ENCODE results near the gene FYN. TPM values are rescaled to one million over a fixed set of nuclear protein-coding genes. Genes with fewer than 3 reads are reported as not detected.

Gene FYN
- total RNA-seq, 2 donors from 2014 or later = 13.7 to 103 TPM

DNA sequence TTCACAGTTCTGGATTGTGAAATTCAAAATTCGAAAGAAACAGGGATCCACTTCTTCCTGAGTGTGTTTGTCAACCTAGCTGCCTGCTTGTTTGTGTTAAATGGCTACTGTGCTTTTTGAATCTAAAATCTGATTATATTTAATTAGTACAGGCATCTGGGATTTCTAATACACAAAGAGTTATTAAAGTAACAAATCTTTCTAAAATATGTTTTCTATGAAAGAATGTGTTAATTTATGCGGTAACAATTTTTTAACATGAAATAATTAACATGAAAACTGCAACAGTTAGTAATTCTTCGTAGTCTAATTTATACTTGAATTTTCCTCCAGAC is 186.4 kb downstream of the FYN start:
- 71% methylated on average over 3 of the region's 3 CpGs for WGBS
- Histone ChIP-seq H3K27ac (peak overlapping the region in 1 of 2 donors; percentile 4), H3K36me3 (no peaks in the 10 kb centered on the region), H3K4me3 (no peak overlapping the region), H3K4me1 (replicated peaks) (peaks cover 8% of the 10 kb centered on the region), H3K27me3 (replicated peaks; ENCODE audit: insufficient read depth) (no peaks in the 10 kb centered on the region), H3K9me3 (no peaks in the 10 kb centered on the region)
- TF ChIP-seq POLR2AphosphoS5 (IDR thresholded peaks at IDR 0.05) (no peak), POLR2A (IDR thresholded peaks at IDR 0.05) (no peak)
- TF ChIP-seq, protein P1, sequence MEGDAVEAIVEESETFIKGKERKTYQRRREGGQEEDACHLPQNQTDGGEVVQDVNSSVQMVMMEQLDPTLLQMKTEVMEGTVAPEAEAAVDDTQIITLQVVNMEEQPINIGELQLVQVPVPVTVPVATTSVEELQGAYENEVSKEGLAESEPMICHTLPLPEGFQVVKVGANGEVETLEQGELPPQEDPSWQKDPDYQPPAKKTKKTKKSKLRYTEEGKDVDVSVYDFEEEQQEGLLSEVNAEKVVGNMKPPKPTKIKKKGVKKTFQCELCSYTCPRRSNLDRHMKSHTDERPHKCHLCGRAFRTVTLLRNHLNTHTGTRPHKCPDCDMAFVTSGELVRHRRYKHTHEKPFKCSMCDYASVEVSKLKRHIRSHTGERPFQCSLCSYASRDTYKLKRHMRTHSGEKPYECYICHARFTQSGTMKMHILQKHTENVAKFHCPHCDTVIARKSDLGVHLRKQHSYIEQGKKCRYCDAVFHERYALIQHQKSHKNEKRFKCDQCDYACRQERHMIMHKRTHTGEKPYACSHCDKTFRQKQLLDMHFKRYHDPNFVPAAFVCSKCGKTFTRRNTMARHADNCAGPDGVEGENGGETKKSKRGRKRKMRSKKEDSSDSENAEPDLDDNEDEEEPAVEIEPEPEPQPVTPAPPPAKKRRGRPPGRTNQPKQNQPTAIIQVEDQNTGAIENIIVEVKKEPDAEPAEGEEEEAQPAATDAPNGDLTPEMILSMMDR (IDR thresholded peaks at IDR 0.05) = no peak
- DNase-seq (ENCODE audit: low spot score) = no peak
- intact Hi-C loops (cut with DNase I) = no loop called here

DNA sequence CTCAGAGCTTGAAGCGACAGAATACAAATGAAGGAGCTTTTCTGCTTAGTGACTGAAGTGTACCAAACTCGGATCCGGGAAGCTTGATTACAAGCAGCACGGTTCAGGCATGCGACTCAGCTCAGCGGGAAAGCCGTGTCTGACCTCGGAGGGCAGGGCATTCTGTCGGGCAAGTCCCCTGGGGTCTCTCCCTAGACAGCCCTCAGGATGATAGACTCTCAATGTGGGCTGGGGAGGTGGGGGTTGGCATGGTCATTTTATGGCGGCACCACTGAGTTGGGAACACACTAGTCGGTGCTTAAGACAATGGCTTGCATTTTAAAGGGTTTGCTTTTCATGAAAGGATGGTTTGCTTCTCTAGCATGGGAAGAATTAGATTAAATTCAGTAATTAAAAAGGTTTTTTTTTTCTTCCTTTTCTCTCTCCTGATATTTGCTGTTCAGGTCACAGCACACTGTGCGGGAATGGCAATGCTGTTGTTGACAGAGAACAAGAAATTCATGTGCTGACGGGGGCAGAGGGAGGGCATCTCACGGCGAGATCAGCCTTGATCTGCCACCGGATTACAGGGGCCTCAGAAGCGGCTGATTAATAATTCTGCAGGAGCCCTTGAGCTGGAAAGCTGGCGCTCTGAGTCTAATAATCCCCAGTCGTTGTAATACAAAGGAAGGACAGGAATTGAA is 186.9 kb downstream of the FYN start:
- no peak for TF ChIP-seq POLR2AphosphoS5 (IDR thresholded peaks at IDR 0.05)
- no peak for TF ChIP-seq POLR2A (IDR thresholded peaks at IDR 0.05)
- TF ChIP-seq, protein P1 (IDR thresholded peaks at IDR 0.05) = no peak
- Histone ChIP-seq H3K27me3 (replicated peaks; ENCODE audit: insufficient read depth) (no peaks in the 10 kb centered on the region), H3K9me3 (no peaks in the 10 kb centered on the region), H3K27ac (peak overlapping the region in 1 of 2 donors; percentile 41), H3K4me3 (no peak overlapping the region), H3K36me3 (no peaks in the 10 kb centered on the region), H3K4me1 (replicated peaks) (peaks cover 8% of the 10 kb centered on the region)
- WGBS = 36% methylated on average over 19 of the region's 19 CpGs
- DNase-seq (ENCODE audit: low spot score) = no peak
- intact Hi-C loops (cut with DNase I) = no loop called here

DNA sequence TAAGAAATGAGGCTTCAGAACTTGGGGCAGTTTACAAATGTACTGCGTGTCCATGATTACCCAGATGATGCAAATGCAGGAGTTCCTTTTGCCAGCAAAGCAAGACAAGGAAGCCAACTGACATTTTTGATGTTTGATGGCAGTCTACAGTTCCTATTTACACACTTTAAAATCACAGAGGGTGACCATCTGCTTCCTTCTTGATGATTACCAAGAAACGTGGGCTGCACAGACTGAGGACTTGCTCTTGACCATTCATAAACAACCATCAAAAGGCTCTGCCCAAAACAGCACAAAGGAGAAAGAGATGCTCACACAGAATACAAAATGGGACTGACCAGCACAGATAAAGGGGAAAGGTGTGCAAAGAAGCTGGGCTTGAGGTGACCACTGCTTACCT is 187.7 kb downstream of the FYN start:
- WGBS = 39% methylated on average over 2 of the region's 2 CpGs

DNA sequence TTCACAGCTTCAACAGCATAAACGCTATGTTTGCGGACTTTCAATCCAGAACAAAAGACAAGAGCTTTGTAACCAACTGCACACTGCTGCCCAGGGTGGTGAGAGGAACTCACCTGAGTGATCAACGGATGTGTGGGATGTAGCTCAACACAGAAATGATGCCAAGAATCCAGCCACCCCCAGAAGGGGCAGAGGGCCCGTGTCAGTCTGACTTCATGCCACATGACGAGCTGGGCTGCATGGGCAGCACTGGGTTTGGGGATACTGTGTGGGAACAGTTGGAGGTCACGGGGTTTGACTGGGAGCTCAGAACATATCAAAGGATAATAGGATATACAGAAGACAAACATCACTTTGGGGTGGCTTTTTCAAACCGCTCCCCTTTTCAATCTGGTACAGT is 188.2 kb downstream of the FYN start:
- H3K9me3 ChIP-seq = no peaks in the 10 kb centered on the region
- intact Hi-C loops (cut with DNase I) = no loop called here
- no peaks in the 10 kb centered on the region for H3K36me3 ChIP-seq
- DNase-seq (ENCODE audit: low spot score) = no peak
- no peaks in the 10 kb centered on the region for H3K27me3 ChIP-seq (replicated peaks; ENCODE audit: insufficient read depth)
- no peak overlapping the region for H3K4me3 ChIP-seq
- H3K27ac ChIP-seq = peak overlapping the region in 1 of 2 donors; percentile 47
- peaks cover 6% of the 10 kb centered on the region for H3K4me1 ChIP-seq (replicated peaks)
- TF ChIP-seq POLR2AphosphoS5 (IDR thresholded peaks at IDR 0.05) (no peak), POLR2A (IDR thresholded peaks at IDR 0.05) (no peak)
- TF ChIP-seq, protein P1 (IDR thresholded peaks at IDR 0.05) = no peak
- WGBS = 86% methylated on average over 7 of the region's 7 CpGs

More for the DNA sequence above, 187.7 kb downstream of the FYN start:
- Histone ChIP-seq H3K27ac (peak overlapping the region in 1 of 2 donors; percentile 41), H3K4me3 (no peak overlapping the region), H3K27me3 (replicated peaks; ENCODE audit: insufficient read depth) (no peaks in the 10 kb centered on the region), H3K36me3 (no peaks in the 10 kb centered on the region), H3K9me3 (no peaks in the 10 kb centered on the region), H3K4me1 (replicated peaks) (peaks cover 8% of the 10 kb centered on the region)
- intact Hi-C loops (cut with DNase I) = no loop called here
- DNase-seq (ENCODE audit: low spot score) = no peak
- TF ChIP-seq, protein P1 (IDR thresholded peaks at IDR 0.05) = no peak
- TF ChIP-seq POLR2A (IDR thresholded peaks at IDR 0.05) (no peak), POLR2AphosphoS5 (IDR thresholded peaks at IDR 0.05) (no peak)

DNA sequence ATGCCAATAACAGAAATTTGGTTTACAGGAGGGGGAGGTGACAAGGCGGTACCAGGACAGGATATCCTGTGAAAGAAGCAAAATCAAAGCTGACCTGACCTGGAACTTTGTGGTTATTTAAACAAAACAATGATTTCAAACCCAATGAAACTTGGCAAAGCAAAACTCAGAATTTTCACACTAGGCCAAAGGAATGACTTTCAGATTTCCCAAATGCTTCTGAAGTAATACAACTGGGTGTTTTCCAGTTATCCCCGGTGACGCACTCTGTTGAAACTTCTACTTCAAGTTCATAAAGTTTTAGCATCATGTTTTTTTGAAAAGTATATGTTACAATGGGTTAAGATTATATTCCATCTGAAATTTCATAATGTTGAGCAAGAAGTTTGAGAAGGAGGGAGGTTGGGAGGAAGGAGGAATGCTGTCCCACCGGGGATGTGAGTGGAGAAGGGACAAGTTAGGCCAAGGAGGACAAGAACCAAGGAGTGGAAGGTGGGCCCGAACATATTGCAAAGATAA is 189.4 kb downstream of the FYN start:
- H3K9me3 ChIP-seq = no peaks in the 10 kb centered on the region
- 65% methylated on average over 5 of the region's 5 CpGs for WGBS
- H3K27ac ChIP-seq = peak overlapping the region; percentile 47 to 60
- H3K27me3 ChIP-seq (replicated peaks; ENCODE audit: insufficient read depth) = no peaks in the 10 kb centered on the region
- no peak overlapping the region for H3K4me3 ChIP-seq
- intact Hi-C loops (cut with DNase I) = no loop called here
- H3K36me3 ChIP-seq = no peaks in the 10 kb centered on the region
- peaks cover 4% of the 10 kb centered on the region for H3K4me1 ChIP-seq (replicated peaks)
- peak; percentile 6 for TF ChIP-seq POLR2AphosphoS5 (IDR thresholded peaks at IDR 0.05)
- TF ChIP-seq, protein P1 (IDR thresholded peaks at IDR 0.05) = no peak
- DNase-seq (ENCODE audit: low spot score) = no peak
